ENCODE results near the gene TOLLIP.

- TF ChIP-seq CTCF (IDR thresholded peaks at IDR 0.05) (no peak), POLR2A (IDR thresholded peaks at IDR 0.05) (no peak)
These were observed 5.5 kb downstream of the TOLLIP start for GRCh38 chr11:1303973-1304372.
